ENCODE results near the gene DENND6B. TPM values are rescaled to one million over a fixed set of nuclear protein-coding genes. Genes with fewer than 3 reads are reported as not detected.

Gene DENND6B
- total RNA-seq, 1 experiment from 2014 or later = 2.5 TPM

DNA sequence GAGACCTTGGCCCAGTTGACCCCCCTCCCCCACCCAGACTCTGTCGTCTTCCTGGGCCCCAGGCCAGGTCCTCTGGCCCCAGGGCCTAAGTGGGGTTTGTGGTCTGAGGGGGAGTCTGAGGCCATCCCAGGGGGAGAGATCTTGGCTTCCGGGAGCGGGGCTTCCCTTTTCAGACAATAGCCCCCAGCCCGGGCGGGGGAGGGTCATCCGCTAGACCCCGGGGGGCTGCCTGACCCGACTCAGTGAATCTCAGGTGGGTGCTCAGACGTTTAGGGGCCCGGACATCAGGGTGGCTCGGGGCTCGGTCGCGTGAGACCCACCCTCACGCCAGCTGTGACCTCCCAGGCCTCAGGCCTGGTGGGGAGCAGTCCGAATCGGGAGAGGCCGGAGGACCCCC is 57.2 kb downstream of the DENND6B start:
- ChIA-PET CTCF (interaction anchor here (0.6 to 1.4 kb wide), 4 partner anchors 18 to 79 kb away, joined by 3 to 4 read pairs (median 4); partner anchors contain the start of gene HDAC10), POLR2A (interaction anchor here (1.5 kb wide), 1 partner anchor 24 kb away, joined by 3 read pairs; no protein-coding TSS in a partner anchor)
- ATAC-seq (no peak), DNase-seq (ENCODE audit: low spot score) (no peak)
- Mint-ChIP-seq H3K27ac (no peak overlapping the region), H3K9me3 (no peaks in the 10 kb centered on the region), H3K4me1 (no peaks in the 10 kb centered on the region), H3K27me3 (ENCODE audit: low read depth) (peaks cover 54% of the 10 kb centered on the region), H3K4me3 (peak overlapping the region; percentile 57), H3K36me3 (no peaks in the 10 kb centered on the region; the same call in 1 of the 2 replicates)
- no peak for TF ChIP-seq TCF7 (CRISPR knock-in tag; IDR thresholded peaks at IDR 0.05; ENCODE audit: low read depth)
- TF ChIP-seq, protein P1, sequence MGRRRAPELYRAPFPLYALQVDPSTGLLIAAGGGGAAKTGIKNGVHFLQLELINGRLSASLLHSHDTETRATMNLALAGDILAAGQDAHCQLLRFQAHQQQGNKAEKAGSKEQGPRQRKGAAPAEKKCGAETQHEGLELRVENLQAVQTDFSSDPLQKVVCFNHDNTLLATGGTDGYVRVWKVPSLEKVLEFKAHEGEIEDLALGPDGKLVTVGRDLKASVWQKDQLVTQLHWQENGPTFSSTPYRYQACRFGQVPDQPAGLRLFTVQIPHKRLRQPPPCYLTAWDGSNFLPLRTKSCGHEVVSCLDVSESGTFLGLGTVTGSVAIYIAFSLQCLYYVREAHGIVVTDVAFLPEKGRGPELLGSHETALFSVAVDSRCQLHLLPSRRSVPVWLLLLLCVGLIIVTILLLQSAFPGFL (CRISPR knock-in tag; IDR thresholded peaks at IDR 0.05; ENCODE audit: borderline replicate concordance) = no peak
- TF ChIP-seq ZNF317 (CRISPR knock-in tag; IDR thresholded peaks at IDR 0.05; ENCODE audit: borderline replicate concordance, low read depth) = no peak
- TF ChIP-seq E2F4 (CRISPR knock-in tag; IDR thresholded peaks at IDR 0.05; ENCODE audit: borderline replicate concordance, low read depth) = no peak
- TF ChIP-seq JUN (CRISPR knock-in tag; IDR thresholded peaks at IDR 0.05) = no peak
- TF ChIP-seq HMGA2 (CRISPR knock-in tag; IDR thresholded peaks at IDR 0.05) = no peak
- TF ChIP-seq, protein P2, sequence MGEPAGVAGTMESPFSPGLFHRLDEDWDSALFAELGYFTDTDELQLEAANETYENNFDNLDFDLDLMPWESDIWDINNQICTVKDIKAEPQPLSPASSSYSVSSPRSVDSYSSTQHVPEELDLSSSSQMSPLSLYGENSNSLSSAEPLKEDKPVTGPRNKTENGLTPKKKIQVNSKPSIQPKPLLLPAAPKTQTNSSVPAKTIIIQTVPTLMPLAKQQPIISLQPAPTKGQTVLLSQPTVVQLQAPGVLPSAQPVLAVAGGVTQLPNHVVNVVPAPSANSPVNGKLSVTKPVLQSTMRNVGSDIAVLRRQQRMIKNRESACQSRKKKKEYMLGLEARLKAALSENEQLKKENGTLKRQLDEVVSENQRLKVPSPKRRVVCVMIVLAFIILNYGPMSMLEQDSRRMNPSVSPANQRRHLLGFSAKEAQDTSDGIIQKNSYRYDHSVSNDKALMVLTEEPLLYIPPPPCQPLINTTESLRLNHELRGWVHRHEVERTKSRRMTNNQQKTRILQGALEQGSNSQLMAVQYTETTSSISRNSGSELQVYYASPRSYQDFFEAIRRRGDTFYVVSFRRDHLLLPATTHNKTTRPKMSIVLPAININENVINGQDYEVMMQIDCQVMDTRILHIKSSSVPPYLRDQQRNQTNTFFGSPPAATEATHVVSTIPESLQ (CRISPR knock-in tag; IDR thresholded peaks at IDR 0.05) = no peak
- TF ChIP-seq, protein P3, sequence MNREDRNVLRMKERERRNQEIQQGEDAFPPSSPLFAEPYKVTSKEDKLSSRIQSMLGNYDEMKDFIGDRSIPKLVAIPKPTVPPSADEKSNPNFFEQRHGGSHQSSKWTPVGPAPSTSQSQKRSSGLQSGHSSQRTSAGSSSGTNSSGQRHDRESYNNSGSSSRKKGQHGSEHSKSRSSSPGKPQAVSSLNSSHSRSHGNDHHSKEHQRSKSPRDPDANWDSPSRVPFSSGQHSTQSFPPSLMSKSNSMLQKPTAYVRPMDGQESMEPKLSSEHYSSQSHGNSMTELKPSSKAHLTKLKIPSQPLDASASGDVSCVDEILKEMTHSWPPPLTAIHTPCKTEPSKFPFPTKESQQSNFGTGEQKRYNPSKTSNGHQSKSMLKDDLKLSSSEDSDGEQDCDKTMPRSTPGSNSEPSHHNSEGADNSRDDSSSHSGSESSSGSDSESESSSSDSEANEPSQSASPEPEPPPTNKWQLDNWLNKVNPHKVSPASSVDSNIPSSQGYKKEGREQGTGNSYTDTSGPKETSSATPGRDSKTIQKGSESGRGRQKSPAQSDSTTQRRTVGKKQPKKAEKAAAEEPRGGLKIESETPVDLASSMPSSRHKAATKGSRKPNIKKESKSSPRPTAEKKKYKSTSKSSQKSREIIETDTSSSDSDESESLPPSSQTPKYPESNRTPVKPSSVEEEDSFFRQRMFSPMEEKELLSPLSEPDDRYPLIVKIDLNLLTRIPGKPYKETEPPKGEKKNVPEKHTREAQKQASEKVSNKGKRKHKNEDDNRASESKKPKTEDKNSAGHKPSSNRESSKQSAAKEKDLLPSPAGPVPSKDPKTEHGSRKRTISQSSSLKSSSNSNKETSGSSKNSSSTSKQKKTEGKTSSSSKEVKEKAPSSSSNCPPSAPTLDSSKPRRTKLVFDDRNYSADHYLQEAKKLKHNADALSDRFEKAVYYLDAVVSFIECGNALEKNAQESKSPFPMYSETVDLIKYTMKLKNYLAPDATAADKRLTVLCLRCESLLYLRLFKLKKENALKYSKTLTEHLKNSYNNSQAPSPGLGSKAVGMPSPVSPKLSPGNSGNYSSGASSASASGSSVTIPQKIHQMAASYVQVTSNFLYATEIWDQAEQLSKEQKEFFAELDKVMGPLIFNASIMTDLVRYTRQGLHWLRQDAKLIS (CRISPR knock-in tag; IDR thresholded peaks at IDR 0.05; ENCODE audit: borderline replicate concordance) = no peak
- TF ChIP-seq ERG (CRISPR knock-in tag; IDR thresholded peaks at IDR 0.05) = no peak
- no peak for TF ChIP-seq RELA (CRISPR knock-in tag; IDR thresholded peaks at IDR 0.05; ENCODE audit: borderline replicate concordance)
- no peak for TF ChIP-seq CBFB (CRISPR knock-in tag; IDR thresholded peaks at IDR 0.05; ENCODE audit: low read depth)
- TF ChIP-seq NFYB (CRISPR knock-in tag; conservative IDR thresholded peaks at IDR 0.05; ENCODE audit: low read depth) = no peak
- TF ChIP-seq NFATC4 (CRISPR knock-in tag; IDR thresholded peaks at IDR 0.05) = no peak
- no peak for TF ChIP-seq SP1 (CRISPR knock-in tag; conservative IDR thresholded peaks at IDR 0.05)
- TF ChIP-seq ZNF416 (CRISPR knock-in tag; IDR thresholded peaks at IDR 0.05) = no peak
- TF ChIP-seq, protein P4, sequence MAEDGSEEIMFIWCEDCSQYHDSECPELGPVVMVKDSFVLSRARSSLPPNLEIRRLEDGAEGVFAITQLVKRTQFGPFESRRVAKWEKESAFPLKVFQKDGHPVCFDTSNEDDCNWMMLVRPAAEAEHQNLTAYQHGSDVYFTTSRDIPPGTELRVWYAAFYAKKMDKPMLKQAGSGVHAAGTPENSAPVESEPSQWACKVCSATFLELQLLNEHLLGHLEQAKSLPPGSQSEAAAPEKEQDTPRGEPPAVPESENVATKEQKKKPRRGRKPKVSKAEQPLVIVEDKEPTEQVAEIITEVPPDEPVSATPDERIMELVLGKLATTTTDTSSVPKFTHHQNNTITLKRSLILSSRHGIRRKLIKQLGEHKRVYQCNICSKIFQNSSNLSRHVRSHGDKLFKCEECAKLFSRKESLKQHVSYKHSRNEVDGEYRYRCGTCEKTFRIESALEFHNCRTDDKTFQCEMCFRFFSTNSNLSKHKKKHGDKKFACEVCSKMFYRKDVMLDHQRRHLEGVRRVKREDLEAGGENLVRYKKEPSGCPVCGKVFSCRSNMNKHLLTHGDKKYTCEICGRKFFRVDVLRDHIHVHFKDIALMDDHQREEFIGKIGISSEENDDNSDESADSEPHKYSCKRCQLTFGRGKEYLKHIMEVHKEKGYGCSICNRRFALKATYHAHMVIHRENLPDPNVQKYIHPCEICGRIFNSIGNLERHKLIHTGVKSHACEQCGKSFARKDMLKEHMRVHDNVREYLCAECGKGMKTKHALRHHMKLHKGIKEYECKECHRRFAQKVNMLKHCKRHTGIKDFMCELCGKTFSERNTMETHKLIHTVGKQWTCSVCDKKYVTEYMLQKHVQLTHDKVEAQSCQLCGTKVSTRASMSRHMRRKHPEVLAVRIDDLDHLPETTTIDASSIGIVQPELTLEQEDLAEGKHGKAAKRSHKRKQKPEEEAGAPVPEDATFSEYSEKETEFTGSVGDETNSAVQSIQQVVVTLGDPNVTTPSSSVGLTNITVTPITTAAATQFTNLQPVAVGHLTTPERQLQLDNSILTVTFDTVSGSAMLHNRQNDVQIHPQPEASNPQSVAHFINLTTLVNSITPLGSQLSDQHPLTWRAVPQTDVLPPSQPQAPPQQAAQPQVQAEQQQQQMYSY (CRISPR knock-in tag; IDR thresholded peaks at IDR 0.05) = no peak
- no peak for TF ChIP-seq IRF1 (CRISPR knock-in tag; IDR thresholded peaks at IDR 0.05)
- TF ChIP-seq MAX (CRISPR knock-in tag; IDR thresholded peaks at IDR 0.05) = no peak

Data from WTC11 (cell line).